HepG2 (cell line): Measurements from ENCODE around the gene CCDC85C. TPM values are rescaled to one million over a fixed set of nuclear protein-coding genes. Genes with fewer than 3 reads are reported as not detected.

Experiments
- CBX1 ChIP-seq: IDR thresholded peaks from one replicate; pipeline ENCODE4 v1.6.1; 2016; ENCODE audit warnings: antibody characterized with exemption, low read depth
- CEBPG ChIP-seq: IDR thresholded peaks from 2 replicates; pipeline ENCODE4 v1.6.1; 2016
- DDIT3 ChIP-seq: sonication (generic); formaldehyde crosslinking; IDR thresholded peaks from 2 replicates; pipeline ENCODE4 v1.4.0; 2020; ENCODE audit warnings: mild to moderate bottlenecking, missing genetic modification reagents
- FOXA3 ChIP-seq: IDR thresholded peaks from 2 replicates; pipeline ENCODE4 v1.6.1; 2016; ENCODE audit warnings: missing genetic modification reagents, missing compliant biosample characterization
- GABPB1 ChIP-seq: IDR thresholded peaks from 2 replicates; pipeline ENCODE4 v1.6.1; 2016; ENCODE audit warnings: mild to moderate bottlenecking, missing genetic modification reagents, moderate library complexity, missing compliant biosample characterization
- ISL2 ChIP-seq: sonication (generic); formaldehyde crosslinking; IDR thresholded peaks from 2 replicates; pipeline ENCODE4 v1.5.0; 2020; ENCODE audit warnings: missing genetic modification reagents
- KDM2A ChIP-seq: sonication (generic); formaldehyde crosslinking; IDR thresholded peaks from 2 replicates; pipeline ENCODE4 v1.4.0; 2020; ENCODE audit warnings: low read depth, missing genetic modification reagents, borderline replicate concordance
- MNT ChIP-seq: fragments of 450-650 bp; IDR thresholded peaks from 2 replicates; pipeline ENCODE4 v1.6.1; 2016
- PITX1 ChIP-seq: sonication (generic); formaldehyde crosslinking; IDR thresholded peaks from 2 replicates; pipeline ENCODE4 v1.5.1; 2020; ENCODE audit warnings: mild to moderate bottlenecking, missing genetic modification reagents
- PRPF4 ChIP-seq: fragments of 200-400 bp; formaldehyde crosslinking; IDR thresholded peaks from 2 replicates; pipeline ENCODE4 v1.6.1; 2016; ENCODE audit warnings: low read length, low read depth; ENCODE audit not compliant: poor library complexity, severe bottlenecking
- RBM39 ChIP-seq: fragments of 200-400 bp; formaldehyde crosslinking; IDR thresholded peaks from one replicate; pipeline ENCODE4 v1.6.1; 2018; ENCODE audit warnings: antibody characterized with exemption, mild to moderate bottlenecking, low read depth, low read length; ENCODE audit not compliant: poor library complexity, severe bottlenecking
- SAP130 ChIP-seq: IDR thresholded peaks from 2 replicates; pipeline ENCODE4 v1.6.1; 2016; ENCODE audit warnings: low read depth
- SP1 ChIP-seq, 2 experiments: fragments of 450-650 bp in 1 of 2; sonication (generic) in 1 of 2; formaldehyde crosslinking in 1 of 2; IDR thresholded peaks; 2 replicates each; pipeline versions ENCODE4 v1.4.0 to v1.6.1; 2016 to 2020; ENCODE audit warnings: missing genetic modification reagents in 1 of 2
- SRSF1 ChIP-seq: fragments of 200-400 bp; formaldehyde crosslinking; optimal IDR thresholded peaks from 2 replicates; pipeline ENCODE3; 2017; ENCODE audit warnings: mild to moderate bottlenecking, low read depth, low read length, moderate library complexity
- SSRP1 ChIP-seq: IDR thresholded peaks from 2 replicates; pipeline ENCODE4 v1.6.1; 2016; ENCODE audit warnings: control low read depth
- TARDBP ChIP-seq: sonication (generic); formaldehyde crosslinking; IDR thresholded peaks from 2 replicates; pipeline ENCODE4 v1.8.0; 2022; ENCODE audit warnings: mild to moderate bottlenecking, missing genetic modification reagents
- TFAP4 ChIP-seq: sonication (generic); IDR thresholded peaks from 2 replicates; pipeline ENCODE4 v1.6.1; 2016; ENCODE audit warnings: low read depth, borderline replicate concordance
- ZEB1 ChIP-seq: IDR thresholded peaks from 2 replicates; pipeline ENCODE4 v1.6.1; 2012; ENCODE audit warnings: mild to moderate bottlenecking, low read depth, inconsistent platforms; ENCODE audit not compliant: insufficient replicate concordance
- ZNF205 ChIP-seq: IDR thresholded peaks from 2 replicates; pipeline ENCODE4 v1.6.1; 2018; ENCODE audit warnings: missing biosample characterization, missing genetic modification reagents
- ZNF225 ChIP-seq: sonication (generic); formaldehyde crosslinking; IDR thresholded peaks from 2 replicates; pipeline ENCODE4 v1.4.0; 2020; ENCODE audit warnings: mild to moderate bottlenecking, missing genetic modification reagents
- ZNF251 ChIP-seq: sonication (generic); formaldehyde crosslinking; IDR thresholded peaks from 2 replicates; pipeline ENCODE4 v1.9.0; 2021; ENCODE audit warnings: mild to moderate bottlenecking, missing genetic modification reagents
- ZNF501 ChIP-seq: sonication (generic); formaldehyde crosslinking; IDR thresholded peaks from 2 replicates; pipeline ENCODE4 v1.5.1; 2020; ENCODE audit warnings: mild to moderate bottlenecking, moderate library complexity, missing genetic modification reagents
- ZNF687 ChIP-seq: sonication (generic); formaldehyde crosslinking; IDR thresholded peaks from 2 replicates; pipeline ENCODE4 v1.5.1; 2020; ENCODE audit warnings: mild to moderate bottlenecking, missing genetic modification reagents, moderate library complexity
- ZNF792 ChIP-seq: IDR thresholded peaks from 2 replicates; pipeline ENCODE4 v1.6.1; 2016
- polyA plus RNA-seq, 8 experiments: library from polyadenylated mRNA; depleted of rRNA in 3 of 8; stranded (reverse) in 7 of 8; unstranded in 1 of 8; fragments of >200 nt; fragmentation: Illumina TruSeq in 4 of 8; extraction: Trizol in 4 of 8; gene quantifications; 2 replicates each; pipeline versions ENCODE4 v1.2.1 to v1.2.3, GENCODE V29; 2011 to 2016; ENCODE audit warnings: low read depth in 4 of 8, missing spikeins in 1 of 8, mixed read lengths in 1 of 8; ENCODE audit not compliant: insufficient read depth in 1 of 8
- total RNA-seq, 5 experiments: library from RNA; depleted of rRNA; stranded (reverse); fragments of >200 nt; fragmentation: Illumina TruSeq; extraction: Trizol; gene quantifications; 2 replicates each; pipeline ENCODE4 v1.2.3, GENCODE V29; 2016; ENCODE audit warnings: low read depth in 1 of 5

CCDC85C gene
- total and polyA plus RNA-seq, 2 of the 13 experiments (the other 11 are each of a cell fraction or from before 2014, with no cell fraction given) = 18.8 to 43.8 TPM

GRCh38 chr14:99562856-99563748 lies 40.9 kb downstream of the CCDC85C start (continued):
- TF ChIP-seq GABPB1 (CRISPR knock-in tag) = peak; percentile 52; the same call in 1 of the 2 replicates
- TF ChIP-seq KDM2A (CRISPR knock-in tag) = peak; percentile 79
- no peak for TF ChIP-seq SP1 (IDR thresholded peaks at IDR 0.05)
- TF ChIP-seq SP1 (CRISPR knock-in tag; IDR thresholded peaks at IDR 0.05) = peak; percentile 70; the same call in 1 of the 2 replicates
- TF ChIP-seq SAP130 = peak; percentile 92
- TF ChIP-seq CBX1 = no peak
- TF ChIP-seq FOXA3 (CRISPR knock-in tag) = peak; percentile 63
- peak; percentile 64; the same call in 1 of the 2 replicates for TF ChIP-seq TFAP4
- TF ChIP-seq ZNF501 (CRISPR knock-in tag) = 0 out of 2 replicates have a peak, but pooled peaks have one; percentile 32
- 0 out of 2 replicates have a peak, but pooled peaks have one; percentile 42 for TF ChIP-seq ZNF205
- TF ChIP-seq CEBPG (CRISPR knock-in tag) = peak; percentile 73
- no peak for TF ChIP-seq SRSF1
- TF ChIP-seq ZEB1 = no peak
- TF ChIP-seq ZNF687 (CRISPR knock-in tag) = peak; percentile 96
- 0 out of 2 replicates have a peak, but pooled peaks have one; percentile 61 for TF ChIP-seq SSRP1 (CRISPR knock-in tag)
- TF ChIP-seq ISL2 = peak; percentile 52; the same call in 1 of the 2 replicates
- no peak for TF ChIP-seq PRPF4
- no peak for TF ChIP-seq DDIT3 (CRISPR knock-in tag)
- TF ChIP-seq ZNF225 (CRISPR knock-in tag) = peak; percentile 53; the same call in 1 of the 2 replicates
- no peak for TF ChIP-seq MNT
- TF ChIP-seq ZNF251 (CRISPR knock-in tag) = no peak
- TF ChIP-seq RBM39 = no peak
- peak; percentile 39; the same call in 1 of the 2 replicates for TF ChIP-seq PITX1 (CRISPR knock-in tag)
- 0 out of 2 replicates have a peak, but pooled peaks have one; percentile 44 for TF ChIP-seq TARDBP (CRISPR knock-in tag)
- TF ChIP-seq ZNF792 (CRISPR knock-in tag) = peak; percentile 62; the same call in 1 of the 2 replicates
